Measurements from ENCODE around the gene HDDC2.
"Not testable (repeated sequence)": the region's sequence is repeated elsewhere in the genome, so short reads cannot be mapped to it uniquely, and the experiment has no call there.

Gene HDDC2

DNA sequence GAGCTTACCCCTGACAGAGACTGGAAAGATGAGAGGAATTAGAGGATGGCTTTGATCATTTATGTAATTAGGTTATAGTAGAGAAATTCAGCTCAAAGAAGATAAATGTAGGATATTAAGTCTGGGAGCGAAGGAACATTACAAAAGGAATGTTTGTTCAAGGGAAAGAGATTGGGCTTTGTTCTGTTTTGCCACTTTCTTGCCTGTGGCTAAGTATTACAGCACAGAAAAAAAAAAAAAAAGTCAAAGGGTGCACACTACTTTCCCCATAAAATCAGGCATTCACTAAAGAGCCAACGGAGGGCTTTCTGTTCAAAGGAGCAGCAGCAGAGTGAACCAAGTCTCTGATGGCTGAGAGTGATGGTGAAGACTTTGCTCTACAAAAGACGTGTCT lies 5.0 kb upstream of the HDDC2 start:
- DNase-seq (ENCODE audit: low read depth, low spot score): no peak

DNA sequence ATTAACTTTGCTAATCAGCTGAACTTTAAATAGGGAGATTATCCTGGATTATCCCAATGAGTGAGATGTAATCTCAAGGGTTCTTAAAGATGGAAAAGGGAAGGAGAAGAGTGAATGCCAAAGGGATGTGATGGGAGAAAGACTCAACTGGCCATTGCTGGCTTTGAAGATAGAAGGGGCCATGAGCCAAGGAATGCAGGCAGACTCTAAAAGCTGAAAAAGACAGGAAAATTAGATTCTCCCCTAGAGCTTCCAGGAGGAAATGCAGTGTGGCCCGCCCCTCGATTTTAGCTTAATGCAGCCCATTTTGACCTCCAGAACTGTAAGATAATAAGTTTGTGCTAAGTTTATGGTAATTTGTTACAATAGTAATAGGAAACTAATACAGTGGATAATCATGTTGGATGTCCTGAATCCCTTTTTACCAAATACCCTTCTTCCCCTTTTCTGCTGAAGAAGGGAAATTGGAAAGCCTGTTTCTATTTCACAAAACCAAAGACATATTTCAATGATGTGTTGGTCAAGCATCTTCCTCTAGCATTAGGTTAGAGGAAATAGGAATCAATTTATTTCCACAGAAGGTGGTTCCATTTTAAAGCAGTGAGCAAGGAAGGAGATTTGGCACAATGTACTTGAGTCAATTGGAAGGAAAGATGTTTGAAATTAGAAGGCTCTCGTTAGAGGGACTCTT lies 3.3 kb upstream of the HDDC2 start:
- DNase-seq (ENCODE audit: low read depth, low spot score): no peak

GRCh38 chr6:125303512-125303854 lies 1.7 kb upstream of the HDDC2 start:
- DNase-seq (ENCODE audit: low read depth, low spot score): no peak

- DNase-seq (ENCODE audit: low read depth, low spot score): no peak
Observed at GRCh38 chr6:125302840-125303511, 1.2 kb upstream of the HDDC2 start.

- no peak for DNase-seq (ENCODE audit: low read depth, low spot score)
Observed at GRCh38 chr6:125300992-125301434, 754 bp downstream of the HDDC2 start.

DNA sequence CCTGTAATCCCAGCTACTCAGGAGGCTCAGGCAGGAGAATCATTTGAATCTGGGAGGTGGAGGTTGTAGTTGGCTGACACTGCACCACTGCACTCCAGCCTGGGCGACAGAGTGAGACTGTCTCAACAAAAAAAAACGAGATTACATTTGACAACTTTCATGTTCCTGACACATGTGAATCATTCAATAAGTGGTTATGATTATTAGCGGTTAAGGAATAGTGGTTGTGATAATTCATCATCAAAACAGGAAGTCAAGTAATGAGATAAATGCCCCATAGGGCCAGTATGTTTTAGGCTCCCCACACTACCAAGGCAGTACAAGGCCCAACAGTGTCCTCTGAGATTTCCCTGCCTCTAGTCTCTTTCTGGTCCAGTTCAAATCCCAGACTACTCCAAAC lies 2.5 kb downstream of the HDDC2 start:
- no peak for DNase-seq (ENCODE audit: low read depth, low spot score)

GRCh38 chr6:125296471-125296870 lies 5.3 kb downstream of the HDDC2 start:
- DNase-seq (ENCODE audit: low read depth, low spot score): no peak

DNA sequence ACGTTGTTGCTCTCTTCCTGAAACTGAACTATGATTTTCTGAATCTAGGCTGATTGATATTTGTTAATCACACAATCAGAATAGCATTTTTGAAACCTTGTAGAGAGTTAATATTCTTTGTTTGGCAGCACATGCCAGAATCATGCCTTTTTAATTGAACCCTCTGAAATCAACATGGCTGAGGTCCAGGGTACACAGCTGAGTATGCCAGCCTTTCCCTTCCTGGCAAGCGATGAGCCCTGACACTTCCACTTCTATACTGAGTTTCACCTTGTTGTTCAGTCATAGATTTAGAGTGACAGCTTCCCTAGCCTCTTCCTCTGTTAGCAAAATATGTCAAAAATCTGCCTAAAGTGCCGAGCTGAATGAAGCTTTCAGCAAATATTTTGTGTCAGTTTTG lies 6.8 kb downstream of the HDDC2 start:
- DNase-seq (ENCODE audit: low read depth, low spot score): no peak

DNA sequence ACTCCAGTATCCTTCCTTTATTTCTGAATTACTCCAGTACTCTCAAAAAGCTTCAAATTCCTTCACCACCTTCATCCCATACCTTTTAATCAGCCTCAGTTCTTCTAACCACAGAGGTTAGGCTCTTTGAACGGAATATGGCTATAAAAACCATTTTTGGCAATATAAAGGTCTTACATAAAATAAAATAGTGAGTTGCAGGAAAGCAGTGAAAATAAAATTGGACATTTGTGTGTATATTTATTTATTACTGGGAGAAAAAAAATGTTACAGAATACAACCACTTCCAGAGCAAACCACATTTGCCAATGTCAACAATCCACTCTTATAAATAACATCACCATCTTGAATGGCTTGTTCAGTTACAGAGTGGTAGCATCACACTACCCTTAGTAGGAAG lies 7.7 kb downstream of the HDDC2 start:
- no peak for DNase-seq (ENCODE audit: low read depth, low spot score)

DNA sequence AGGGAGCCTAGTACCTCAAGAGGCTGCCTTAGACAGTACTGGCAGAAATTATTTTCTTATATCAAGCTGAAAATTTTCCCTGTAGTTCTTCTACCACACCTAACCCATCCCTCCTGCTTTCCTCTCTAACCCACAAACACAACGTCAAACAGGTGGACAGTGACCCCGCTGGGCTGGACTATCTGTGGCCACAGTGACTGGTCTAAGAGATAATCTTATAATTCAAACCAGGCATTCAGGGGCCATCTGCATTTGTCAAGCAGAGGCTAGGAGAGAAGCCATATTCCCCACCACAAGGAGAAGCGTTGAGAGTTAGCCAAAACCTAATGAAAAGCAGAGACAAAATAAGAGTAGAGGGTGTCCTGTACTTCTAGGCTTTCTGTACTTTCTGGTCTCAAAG lies 8.2 kb downstream of the HDDC2 start:
- no peak for DNase-seq (ENCODE audit: low read depth, low spot score)

DNA sequence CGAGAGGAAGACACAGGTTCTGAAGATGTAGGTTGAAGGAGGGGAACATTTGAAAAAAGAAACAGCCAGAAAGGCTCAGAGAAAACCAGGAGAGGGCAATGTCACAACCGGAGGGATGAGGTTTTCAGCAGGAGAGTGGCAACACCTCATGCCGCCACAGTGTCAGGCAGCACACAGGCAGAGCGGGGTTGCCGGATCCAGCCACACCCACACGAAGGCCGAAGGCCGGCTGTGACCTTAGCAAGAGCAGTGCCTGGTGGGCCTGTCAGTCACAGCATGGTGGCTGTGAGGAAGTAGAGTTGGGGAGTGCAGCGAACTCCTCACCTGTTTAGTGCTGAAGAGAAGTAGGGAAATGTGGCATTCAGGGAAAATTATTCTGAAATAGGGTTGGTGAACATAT lies 14.0 kb downstream of the HDDC2 start:
- no peak for DNase-seq (ENCODE audit: low read depth, low spot score)

DNA sequence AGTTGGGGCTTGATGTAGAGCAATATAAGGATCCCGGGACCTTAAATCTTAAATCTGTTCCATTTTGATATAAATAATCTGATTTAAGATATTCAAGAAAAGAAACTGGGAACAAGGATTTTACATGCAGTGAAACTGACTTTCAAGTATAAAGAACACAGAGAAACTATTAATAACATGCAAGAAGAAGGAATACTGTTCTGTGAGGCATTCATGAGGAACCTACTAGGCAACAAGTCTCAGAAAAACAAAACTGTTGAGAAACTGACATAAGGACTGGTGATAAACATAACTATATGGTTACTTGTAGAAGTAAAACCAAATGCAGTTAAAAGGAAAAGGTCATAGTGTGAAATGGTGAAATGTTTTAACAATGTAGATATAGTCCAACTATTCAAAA lies 15.8 kb downstream of the HDDC2 start:
- DNase-seq (ENCODE audit: low read depth, low spot score): no peak

DNA sequence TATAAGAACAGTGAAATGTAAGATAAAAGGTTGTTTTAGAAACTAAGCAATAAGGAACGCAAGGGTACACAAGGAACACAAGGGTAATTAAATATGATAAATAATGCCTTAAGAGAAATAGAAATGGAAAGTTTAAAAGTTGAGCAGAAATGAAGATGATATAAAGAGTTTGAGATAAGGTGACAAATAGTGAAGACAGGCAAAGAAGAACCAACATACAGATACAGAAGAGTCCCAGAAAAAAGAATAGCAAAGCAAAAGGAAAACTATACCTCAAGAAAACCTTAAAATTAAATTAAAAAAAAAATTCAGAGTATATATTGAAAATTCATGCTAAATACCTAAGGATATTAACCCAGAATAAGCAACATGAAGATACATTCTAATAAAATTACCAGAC lies 16.4 kb downstream of the HDDC2 start:
- no peak for DNase-seq (ENCODE audit: low read depth, low spot score)

- DNase-seq (ENCODE audit: low read depth, low spot score): not testable (repeated sequence)
Observed at GRCh38 chr6:125282470-125282869, 19.3 kb downstream of the HDDC2 start.

GRCh38 chr6:125280370-125281035 lies 21.3 kb downstream of the HDDC2 start:
- DNase-seq (ENCODE audit: low read depth, low spot score): not testable (repeated sequence)

DNA sequence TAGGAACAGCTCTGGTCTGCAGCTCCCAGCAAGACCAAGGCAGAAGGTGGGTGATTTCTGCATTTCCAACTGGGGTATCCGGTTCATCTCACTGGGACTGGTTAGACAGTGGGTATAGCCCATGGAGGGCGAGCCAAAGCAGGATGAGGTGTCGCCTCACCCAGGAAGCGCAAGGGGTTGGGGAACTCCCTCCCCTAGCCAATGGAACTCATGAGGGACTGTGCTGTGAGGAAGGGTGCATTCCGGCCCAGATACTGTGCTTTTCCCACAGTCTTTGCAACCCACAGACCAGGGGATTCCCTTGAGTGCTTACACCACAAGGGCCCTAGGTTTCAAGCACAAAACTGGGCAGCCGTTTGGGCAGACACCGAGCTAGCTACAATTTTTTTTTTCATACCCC lies 21.8 kb downstream of the HDDC2 start:
- DNase-seq (ENCODE audit: low read depth, low spot score): no peak

GRCh38 chr6:125277838-125278237 lies 23.9 kb downstream of the HDDC2 start:
- DNase-seq (ENCODE audit: low read depth, low spot score): no peak

DNA sequence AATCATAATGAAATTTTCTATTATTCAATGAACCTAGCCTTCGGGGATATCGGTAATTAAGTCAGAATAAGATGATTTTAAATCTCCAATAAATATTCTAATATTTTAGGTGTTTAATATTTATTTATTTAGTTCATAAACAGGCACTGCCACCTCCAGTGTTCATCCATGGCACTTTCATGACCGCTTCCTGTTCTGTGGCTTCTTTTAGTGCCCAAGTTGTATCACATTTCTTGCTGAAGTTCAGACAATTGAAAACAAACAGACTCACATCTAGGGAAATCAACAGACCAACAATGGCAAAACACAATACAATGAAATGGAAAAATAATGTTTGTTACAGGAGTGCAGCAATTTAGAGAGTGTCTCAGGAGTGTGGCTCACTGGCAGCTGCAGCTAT lies 26.0 kb downstream of the HDDC2 start:
- no peak for DNase-seq (ENCODE audit: low read depth, low spot score)

GRCh38 chr6:125274935-125275334 lies 26.8 kb downstream of the HDDC2 start:
- no peak for DNase-seq (ENCODE audit: low read depth, low spot score)

DNA sequence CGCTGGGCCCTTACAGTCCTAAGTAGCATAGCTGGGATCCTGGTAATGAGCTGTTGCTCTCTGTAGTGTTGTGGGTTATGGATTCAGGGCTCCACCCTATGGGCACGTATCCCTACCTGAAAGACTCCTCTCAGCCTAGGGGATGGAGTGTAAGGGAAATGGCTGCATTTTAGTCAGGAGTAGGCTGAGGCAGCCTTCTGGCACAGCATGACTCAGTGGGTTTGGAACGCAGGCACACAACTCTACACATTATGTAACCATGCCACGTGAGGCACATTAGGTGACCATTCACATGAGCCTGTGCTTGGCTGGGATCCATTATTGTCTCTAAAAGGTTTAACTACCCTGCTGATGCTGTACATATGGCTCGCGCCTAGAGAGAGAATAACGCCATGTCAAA lies 27.8 kb downstream of the HDDC2 start:
- no peak for DNase-seq (ENCODE audit: low read depth, low spot score)

- DNase-seq (ENCODE audit: low read depth, low spot score): no peak
Observed at GRCh38 chr6:125273251-125273650, 28.5 kb downstream of the HDDC2 start.

- no peak for DNase-seq (ENCODE audit: low read depth, low spot score)
Observed at GRCh38 chr6:125271486-125272159, 30.1 kb downstream of the HDDC2 start.

- no peak for DNase-seq (ENCODE audit: low read depth, low spot score)
Observed at GRCh38 chr6:125270380-125270779, 31.4 kb downstream of the HDDC2 start.
